Measurements from ENCODE around the gene TUBE1. TPM values are rescaled to one million over a fixed set of nuclear protein-coding genes. Genes with fewer than 3 reads are reported as not detected.
A peak's percentile ranks its signal among the peaks of the same experiment; 100 is the strongest.

Gene TUBE1
- total RNA-seq, 1 experiment from 2014 or later = 24.4 TPM

DNA sequence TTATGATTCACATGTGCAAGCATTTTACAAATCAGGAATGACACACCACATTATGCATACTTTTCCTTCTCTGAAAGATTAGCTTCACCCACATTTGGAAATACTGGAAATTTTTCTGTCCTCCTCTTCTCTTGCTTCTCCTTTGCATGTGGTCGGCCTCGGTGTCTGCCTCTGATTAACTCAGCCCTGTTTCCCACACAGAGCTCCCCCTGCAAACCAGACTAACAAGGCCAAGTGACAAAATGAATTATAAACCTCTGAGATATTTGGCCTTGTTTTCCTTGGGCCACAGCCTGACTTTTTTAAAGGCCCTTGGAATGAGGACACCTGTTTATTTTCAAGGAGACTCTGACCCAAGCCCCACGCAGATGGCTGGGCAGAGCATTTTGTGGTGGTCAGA, 42.4 kb downstream of the TUBE1 start:
- CTCF ChIA-PET = interaction anchor here (1.0 kb wide), 1 partner anchor 17 kb away, joined by 3 read pairs; no protein-coding TSS in a partner anchor
- BruUV-seq (replicated peaks) = no TSS peak
- POLR2A ChIA-PET (ENCODE audit: low non-redundant PET) = no interaction called here
- no peaks in the 10 kb centered on the region for H3K36me3 ChIP-seq (ENCODE audit: insufficient read depth, low read length, poor library complexity, severe bottlenecking)
- no peaks in the 10 kb centered on the region for H3K27me3 ChIP-seq (replicated peaks; ENCODE audit: insufficient read depth, low read depth, low read length, poor library complexity)
- no peaks in the 10 kb centered on the region for H3K4me1 ChIP-seq (ENCODE audit: insufficient read depth, low read length, poor library complexity, severe bottlenecking)
- H3K9me3 ChIP-seq (ENCODE audit: low read depth, low read length, poor library complexity, severe bottlenecking) = no peaks in the 10 kb centered on the region
- intact Hi-C loops (cut with micrococcal nuclease; ENCODE audit: unreplicated experiment) = loop anchor here (5.0 kb wide), 2 partner anchors 563 to 1518 kb away; partner anchors contain the start of gene REV3L
- TF ChIP-seq EZH2 (IDR thresholded peaks at IDR 0.05; ENCODE audit: borderline replicate concordance, low read depth, low read length, poor library complexity, severe bottlenecking) = no peak
- TF ChIP-seq, protein P1, sequence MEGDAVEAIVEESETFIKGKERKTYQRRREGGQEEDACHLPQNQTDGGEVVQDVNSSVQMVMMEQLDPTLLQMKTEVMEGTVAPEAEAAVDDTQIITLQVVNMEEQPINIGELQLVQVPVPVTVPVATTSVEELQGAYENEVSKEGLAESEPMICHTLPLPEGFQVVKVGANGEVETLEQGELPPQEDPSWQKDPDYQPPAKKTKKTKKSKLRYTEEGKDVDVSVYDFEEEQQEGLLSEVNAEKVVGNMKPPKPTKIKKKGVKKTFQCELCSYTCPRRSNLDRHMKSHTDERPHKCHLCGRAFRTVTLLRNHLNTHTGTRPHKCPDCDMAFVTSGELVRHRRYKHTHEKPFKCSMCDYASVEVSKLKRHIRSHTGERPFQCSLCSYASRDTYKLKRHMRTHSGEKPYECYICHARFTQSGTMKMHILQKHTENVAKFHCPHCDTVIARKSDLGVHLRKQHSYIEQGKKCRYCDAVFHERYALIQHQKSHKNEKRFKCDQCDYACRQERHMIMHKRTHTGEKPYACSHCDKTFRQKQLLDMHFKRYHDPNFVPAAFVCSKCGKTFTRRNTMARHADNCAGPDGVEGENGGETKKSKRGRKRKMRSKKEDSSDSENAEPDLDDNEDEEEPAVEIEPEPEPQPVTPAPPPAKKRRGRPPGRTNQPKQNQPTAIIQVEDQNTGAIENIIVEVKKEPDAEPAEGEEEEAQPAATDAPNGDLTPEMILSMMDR (conservative IDR thresholded peaks at IDR 0.05; ENCODE audit: low read depth, low read length) = no peak
- no peak overlapping the region for H3K27ac ChIP-seq (ENCODE audit: low read depth, low read length, poor library complexity, severe bottlenecking)
- no peak for DNase-seq (ENCODE audit: low spot score)
- H3K4me3 ChIP-seq (ENCODE audit: low read depth, low read length, poor library complexity, severe bottlenecking) = no peak overlapping the region

DNA sequence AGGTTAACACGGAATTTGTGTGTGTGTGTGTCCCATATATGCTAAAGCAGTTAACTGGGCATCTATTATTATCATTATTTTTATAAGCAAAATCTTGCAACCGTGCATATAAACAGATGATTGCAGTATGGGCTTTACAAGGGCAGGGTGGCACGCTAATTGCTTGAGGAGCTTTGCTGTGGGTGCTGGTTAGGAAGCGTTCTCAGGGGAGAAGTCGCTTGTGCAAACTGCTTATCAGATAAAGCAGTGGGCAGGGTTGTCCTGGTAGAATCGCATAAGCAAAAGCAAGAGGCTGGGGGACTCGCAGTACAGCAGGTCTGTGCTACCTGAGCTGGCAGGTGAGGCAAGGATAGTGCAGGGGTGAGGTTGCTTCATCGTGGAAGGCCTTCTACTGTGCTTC, 43.1 kb downstream of the TUBE1 start:
- CTCF ChIA-PET = interaction anchor here (1.0 to 1.4 kb wide), 2 partner anchors 17 to 785 kb away, joined by 3 to 12 read pairs; a partner anchor contains a TSS
- no peak for DNase-seq (ENCODE audit: low spot score)

DNA sequence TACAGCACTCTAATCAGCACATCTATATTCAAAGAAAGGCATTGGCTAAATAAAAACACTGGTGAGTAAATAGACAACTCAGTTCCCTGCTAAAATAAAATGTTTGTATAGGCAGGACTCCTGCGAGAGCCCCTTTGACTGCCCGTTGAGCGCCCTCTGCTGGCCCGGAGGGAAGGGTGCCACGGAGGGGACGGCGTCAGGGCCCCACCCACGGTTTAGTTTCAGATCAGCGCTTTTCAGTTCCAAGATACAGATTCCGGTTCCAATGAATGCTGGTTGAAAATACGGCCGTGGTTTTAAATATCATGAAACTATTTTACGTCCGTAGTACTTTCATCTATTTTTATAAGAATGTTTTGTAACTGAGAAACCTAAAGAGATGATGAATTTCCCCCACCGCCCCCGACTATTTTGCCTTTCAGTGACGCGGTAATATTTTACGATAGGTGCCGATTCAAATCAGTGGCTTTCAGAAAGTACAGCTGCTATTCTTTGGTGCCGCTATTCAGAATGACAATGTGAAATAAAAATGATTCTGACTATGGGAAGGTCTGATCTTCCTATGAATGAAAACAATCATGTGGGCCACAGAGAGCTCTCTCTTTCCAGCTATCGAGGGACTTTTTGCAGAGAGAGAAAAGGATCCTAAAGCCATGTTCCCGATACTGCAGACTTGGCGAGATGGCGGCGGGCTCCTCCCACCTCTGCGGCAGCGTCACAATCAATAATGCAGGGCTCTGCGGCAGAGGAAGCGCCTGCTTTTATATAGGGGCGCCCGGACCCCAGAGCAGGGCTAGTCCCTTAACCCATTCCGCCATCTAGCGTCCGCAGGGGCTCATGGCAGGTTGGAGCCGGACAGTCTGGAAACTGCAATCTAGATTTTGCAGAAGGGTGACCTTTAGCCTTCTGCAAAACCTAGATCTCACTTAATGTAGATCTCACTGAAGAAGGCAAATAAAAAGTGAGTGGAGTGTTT, 44.0 kb downstream of the TUBE1 start:
- intact Hi-C loops (cut with micrococcal nuclease; ENCODE audit: unreplicated experiment) = loop anchor here (1.0 to 5.0 kb wide), 6 partner anchors 46 to 1516 kb away; partner anchors contain the start of gene REV3L
- H3K4me1 ChIP-seq (ENCODE audit: insufficient read depth, low read length, poor library complexity, severe bottlenecking) = no peaks in the 10 kb centered on the region
- H3K27me3 ChIP-seq (replicated peaks; ENCODE audit: insufficient read depth, low read depth, low read length, poor library complexity) = no peaks in the 10 kb centered on the region
- H3K9me3 ChIP-seq (ENCODE audit: low read depth, low read length, poor library complexity, severe bottlenecking) = no peaks in the 10 kb centered on the region
- peak overlapping the region; percentile 84 for H3K27ac ChIP-seq (ENCODE audit: low read depth, low read length, poor library complexity, severe bottlenecking)
- no peaks in the 10 kb centered on the region for H3K36me3 ChIP-seq (ENCODE audit: insufficient read depth, low read length, poor library complexity, severe bottlenecking)
- ChIA-PET POLR2A (ENCODE audit: low non-redundant PET) (no interaction called here), CTCF (interaction anchor here (0.6 to 1.6 kb wide), 11 partner anchors 236 to 1033 kb away, joined by 3 to 12 read pairs (median 6); a partner anchor contains a TSS)
- BruUV-seq (replicated peaks) = no TSS peak
- peak; percentile 97 for DNase-seq (ENCODE audit: low spot score)
- TF ChIP-seq, protein P1 (conservative IDR thresholded peaks at IDR 0.05; ENCODE audit: low read depth, low read length) = peak; percentile 97
- TF ChIP-seq EZH2 (IDR thresholded peaks at IDR 0.05; ENCODE audit: borderline replicate concordance, low read depth, low read length, poor library complexity, severe bottlenecking) = no peak
- H3K4me3 ChIP-seq (ENCODE audit: low read depth, low read length, poor library complexity, severe bottlenecking) = peak overlapping the region; percentile 63

More for the DNA sequence above, 43.1 kb downstream of the TUBE1 start:
- Histone ChIP-seq H3K9me3 (ENCODE audit: low read depth, low read length, poor library complexity, severe bottlenecking) (no peaks in the 10 kb centered on the region), H3K36me3 (ENCODE audit: insufficient read depth, low read length, poor library complexity, severe bottlenecking) (no peaks in the 10 kb centered on the region), H3K4me1 (ENCODE audit: insufficient read depth, low read length, poor library complexity, severe bottlenecking) (no peaks in the 10 kb centered on the region), H3K27me3 (replicated peaks; ENCODE audit: insufficient read depth, low read depth, low read length, poor library complexity) (no peaks in the 10 kb centered on the region), H3K27ac (ENCODE audit: low read depth, low read length, poor library complexity, severe bottlenecking) (no peak overlapping the region), H3K4me3 (ENCODE audit: low read depth, low read length, poor library complexity, severe bottlenecking) (no peak overlapping the region)
- BruUV-seq (replicated peaks) = no TSS peak
- POLR2A ChIA-PET (ENCODE audit: low non-redundant PET) = no interaction called here
- TF ChIP-seq, protein P1 (conservative IDR thresholded peaks at IDR 0.05; ENCODE audit: low read depth, low read length) = no peak
- TF ChIP-seq EZH2 (IDR thresholded peaks at IDR 0.05; ENCODE audit: borderline replicate concordance, low read depth, low read length, poor library complexity, severe bottlenecking) = no peak
- intact Hi-C loops (cut with micrococcal nuclease; ENCODE audit: unreplicated experiment) = loop anchor here (5.0 kb wide), 2 partner anchors 562 to 1517 kb away; partner anchors contain the start of gene REV3L
